Parietal lobe (tissue), 2 donors: Measurements from ENCODE around the gene TEKT4. TPM values are rescaled to one million over a fixed set of nuclear protein-coding genes. Genes with fewer than 3 reads are reported as not detected.

Experiments
- small RNA-seq: library from RNA; depleted of rRNA; stranded (forward); fragments of <200 nt; gene quantifications from one replicate; pipeline ENCODE3, GENCODE V24; 2014; ENCODE audit warnings: low replicate concordance
- total RNA-seq: library from RNA; depleted of rRNA; stranded (reverse); fragments of >200 nt; gene quantifications from one replicate; pipeline ENCODE4 v1.2.3, GENCODE V29; 2014

Gene TEKT4, protein sequence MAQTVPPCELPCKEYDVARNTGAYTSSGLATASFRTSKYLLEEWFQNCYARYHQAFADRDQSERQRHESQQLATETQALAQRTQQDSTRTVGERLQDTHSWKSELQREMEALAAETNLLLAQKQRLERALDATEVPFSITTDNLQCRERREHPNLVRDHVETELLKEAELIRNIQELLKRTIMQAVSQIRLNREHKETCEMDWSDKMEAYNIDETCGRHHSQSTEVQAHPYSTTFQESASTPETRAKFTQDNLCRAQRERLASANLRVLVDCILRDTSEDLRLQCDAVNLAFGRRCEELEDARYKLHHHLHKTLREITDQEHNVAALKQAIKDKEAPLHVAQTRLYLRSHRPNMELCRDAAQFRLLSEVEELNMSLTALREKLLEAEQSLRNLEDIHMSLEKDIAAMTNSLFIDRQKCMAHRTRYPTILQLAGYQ
- total RNA-seq = not detected

DNA sequence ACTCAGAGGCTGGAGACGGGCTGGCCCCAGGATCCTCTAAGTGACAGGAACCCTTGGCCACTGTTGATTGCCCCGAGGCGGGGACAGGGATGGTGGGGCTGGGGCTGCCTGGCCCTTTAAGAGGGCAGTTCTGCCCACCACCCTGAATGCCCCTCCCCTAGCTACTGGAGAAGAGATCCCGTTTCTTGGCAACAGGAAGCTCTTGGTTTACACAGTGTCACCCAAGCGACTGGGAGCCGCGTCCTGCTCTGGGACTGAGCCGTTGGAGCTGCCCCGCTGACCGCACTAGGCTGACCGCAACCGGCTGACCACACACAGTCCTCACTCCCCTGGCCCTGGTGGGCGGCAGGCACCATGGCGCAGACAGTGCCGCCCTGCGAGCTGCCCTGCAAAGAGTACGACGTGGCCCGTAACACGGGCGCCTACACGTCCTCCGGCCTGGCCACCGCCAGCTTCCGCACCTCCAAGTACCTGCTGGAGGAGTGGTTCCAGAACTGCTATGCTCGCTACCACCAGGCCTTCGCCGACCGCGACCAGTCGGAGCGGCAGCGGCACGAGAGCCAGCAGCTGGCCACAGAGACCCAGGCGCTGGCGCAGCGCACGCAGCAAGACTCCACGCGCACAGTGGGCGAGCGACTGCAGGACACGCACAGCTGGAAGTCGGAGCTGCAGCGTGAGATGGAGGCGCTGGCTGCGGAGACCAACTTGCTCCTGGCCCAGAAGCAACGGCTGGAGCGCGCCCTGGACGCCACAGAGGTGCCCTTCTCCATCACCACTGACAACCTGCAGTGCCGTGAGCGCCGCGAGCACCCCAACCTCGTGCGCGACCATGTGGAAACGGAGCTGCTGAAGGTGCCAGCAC is at the start of gene TEKT4:
Gene TEKT4, plus strand, starts transcription at position 205 of the 862 bp plus-strand sequence. Its CDS starts 150 bp downstream, at position 355.

Small RNA genes within 50 kb of the gene (small RNA-seq; reads per million reads assigned to genes)
- not detected for gene RNU6-1320P

Other genes with a start within 250 kb of the TEKT4 start
- not detected for gene MAL, start 154.3 kb downstream of the TEKT4 start, total RNA-seq